ENCODE data around the gene TNNI3K.

TNNI3K gene

DNA sequence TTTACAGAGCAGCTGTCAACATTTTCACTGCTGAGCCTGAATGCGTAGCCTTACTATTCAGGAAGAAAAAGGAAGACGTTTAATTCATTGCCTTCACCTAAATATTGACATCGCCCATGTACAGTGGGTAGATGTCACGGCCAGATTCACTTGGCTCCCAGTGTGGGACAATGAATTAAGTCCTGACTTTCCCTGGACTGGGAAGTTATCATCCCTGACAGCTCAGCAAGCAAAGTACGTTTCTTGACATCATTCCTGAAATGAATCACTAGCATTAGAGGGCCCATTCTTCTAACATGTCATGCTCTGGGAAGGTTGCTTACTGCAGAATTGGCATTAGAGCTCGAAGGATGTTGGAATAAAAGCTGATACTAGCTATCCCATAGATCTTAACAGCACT, 239.4 kb downstream of the TNNI3K start:
- no peak for DNase-seq (ENCODE audit: low read depth)
- TF ChIP-seq, protein P1, sequence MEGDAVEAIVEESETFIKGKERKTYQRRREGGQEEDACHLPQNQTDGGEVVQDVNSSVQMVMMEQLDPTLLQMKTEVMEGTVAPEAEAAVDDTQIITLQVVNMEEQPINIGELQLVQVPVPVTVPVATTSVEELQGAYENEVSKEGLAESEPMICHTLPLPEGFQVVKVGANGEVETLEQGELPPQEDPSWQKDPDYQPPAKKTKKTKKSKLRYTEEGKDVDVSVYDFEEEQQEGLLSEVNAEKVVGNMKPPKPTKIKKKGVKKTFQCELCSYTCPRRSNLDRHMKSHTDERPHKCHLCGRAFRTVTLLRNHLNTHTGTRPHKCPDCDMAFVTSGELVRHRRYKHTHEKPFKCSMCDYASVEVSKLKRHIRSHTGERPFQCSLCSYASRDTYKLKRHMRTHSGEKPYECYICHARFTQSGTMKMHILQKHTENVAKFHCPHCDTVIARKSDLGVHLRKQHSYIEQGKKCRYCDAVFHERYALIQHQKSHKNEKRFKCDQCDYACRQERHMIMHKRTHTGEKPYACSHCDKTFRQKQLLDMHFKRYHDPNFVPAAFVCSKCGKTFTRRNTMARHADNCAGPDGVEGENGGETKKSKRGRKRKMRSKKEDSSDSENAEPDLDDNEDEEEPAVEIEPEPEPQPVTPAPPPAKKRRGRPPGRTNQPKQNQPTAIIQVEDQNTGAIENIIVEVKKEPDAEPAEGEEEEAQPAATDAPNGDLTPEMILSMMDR (IDR thresholded peaks at IDR 0.05; ENCODE audit: low read depth, low read length, missing control alignments), result no peak

DNA sequence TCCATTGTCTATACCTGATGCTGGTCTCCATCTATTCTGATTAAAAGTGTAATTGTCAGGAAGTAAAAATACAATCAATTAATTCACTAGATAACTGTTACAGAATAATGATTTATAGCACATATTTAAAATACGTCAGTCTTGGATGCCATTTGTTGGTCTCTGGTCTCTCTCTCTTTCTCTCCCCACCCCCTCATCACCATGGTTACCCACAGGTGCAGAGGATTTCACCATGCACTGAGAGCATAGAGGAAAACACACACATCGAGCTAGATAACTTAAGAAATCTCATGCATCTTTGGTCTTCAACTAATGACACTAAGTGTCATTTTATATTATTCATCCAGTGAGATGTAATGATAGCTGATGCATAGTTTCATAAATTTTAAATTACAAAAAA, 243.8 kb downstream of the TNNI3K start:
- TF ChIP-seq, protein P1 (IDR thresholded peaks at IDR 0.05; ENCODE audit: low read depth, low read length, missing control alignments), result no peak
- no peak for DNase-seq (ENCODE audit: low read depth)
- in situ Hi-C loops (cut with HindIII; ENCODE audit: low sequenced_read_pairs), result no loop called here
- H3K4me3 ChIP-seq (ENCODE audit: low read depth, low read length), result no peak overlapping the region

More for the DNA sequence above, 239.4 kb downstream of the TNNI3K start:
- in situ Hi-C loops (cut with HindIII; ENCODE audit: low sequenced_read_pairs), result no loop called here
- H3K4me3 ChIP-seq (ENCODE audit: low read depth, low read length), result no peak overlapping the region

DNA sequence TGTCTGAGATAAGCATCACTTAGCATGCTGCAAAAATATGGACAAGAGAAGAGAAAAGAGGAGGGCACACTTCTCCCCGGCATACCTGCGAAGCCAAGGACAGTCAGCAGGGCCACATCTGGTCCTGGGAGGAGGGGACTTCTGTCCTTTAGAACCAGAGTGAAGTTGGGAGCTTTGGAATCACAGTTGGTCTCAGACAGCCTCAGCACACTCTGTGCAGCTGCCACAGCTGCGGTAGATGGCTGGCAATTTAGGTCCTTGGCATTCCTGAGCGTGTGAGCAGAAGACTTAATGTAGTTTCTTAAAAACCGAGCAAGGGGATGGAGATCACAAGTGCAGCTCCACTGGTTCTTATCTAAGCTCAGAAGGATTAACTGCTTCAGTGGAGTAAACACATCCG, 244.9 kb downstream of the TNNI3K start:
- no peak overlapping the region for H3K4me3 ChIP-seq (ENCODE audit: low read depth, low read length)
- DNase-seq (ENCODE audit: low read depth), result no peak
- in situ Hi-C loops (cut with HindIII; ENCODE audit: low sequenced_read_pairs), result no loop called here
- TF ChIP-seq, protein P1 (IDR thresholded peaks at IDR 0.05; ENCODE audit: low read depth, low read length, missing control alignments), result no peak

DNA sequence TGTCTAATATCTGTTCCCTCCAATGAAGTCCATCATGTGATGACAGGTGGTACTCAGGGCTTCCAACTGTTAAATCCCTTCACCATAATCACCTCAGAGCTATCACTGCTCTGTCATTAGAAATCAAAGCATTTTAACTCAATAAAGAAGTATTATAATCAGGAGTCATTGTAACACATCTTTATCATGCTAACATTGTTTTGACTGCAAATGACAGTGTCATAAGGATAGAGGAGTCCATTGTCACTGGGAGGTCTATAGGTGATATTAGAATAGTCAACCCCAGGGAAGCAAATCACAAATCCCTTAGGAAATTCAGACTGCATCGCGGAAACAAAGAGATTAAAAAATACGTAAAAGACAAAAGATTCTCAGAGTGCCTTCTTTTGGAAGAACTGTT, 246.4 kb downstream of the TNNI3K start:
- in situ Hi-C loops (cut with HindIII; ENCODE audit: low sequenced_read_pairs), result no loop called here
- TF ChIP-seq, protein P1 (IDR thresholded peaks at IDR 0.05; ENCODE audit: low read depth, low read length, missing control alignments), result no peak

DNA sequence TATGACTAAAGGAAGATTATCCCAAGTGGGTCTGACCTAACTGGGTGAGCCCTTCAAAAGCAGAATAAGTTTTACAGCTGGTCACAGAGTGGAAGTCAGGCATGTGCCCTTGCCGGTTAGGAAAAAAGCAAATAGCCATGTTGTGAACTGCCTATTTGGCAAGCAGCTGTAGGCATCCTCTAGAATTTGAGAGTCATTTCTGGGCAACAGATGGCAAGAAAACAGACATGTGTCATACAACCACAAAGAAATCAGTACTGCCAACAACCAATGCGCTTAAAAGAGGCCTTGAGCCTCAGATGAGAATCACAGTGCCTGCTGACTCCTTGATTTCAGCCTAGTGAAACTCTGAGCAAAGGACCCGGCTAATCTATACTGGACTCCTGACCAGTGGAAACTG, 250.4 kb downstream of the TNNI3K start:
- in situ Hi-C loops (cut with HindIII; ENCODE audit: low sequenced_read_pairs), result no loop called here
- TF ChIP-seq, protein P1 (IDR thresholded peaks at IDR 0.05; ENCODE audit: low read depth, low read length, missing control alignments), result no peak
- no peak for DNase-seq (ENCODE audit: low read depth)
- no peak overlapping the region for H3K4me3 ChIP-seq (ENCODE audit: low read depth, low read length)

More for the DNA sequence above, 246.4 kb downstream of the TNNI3K start:
- DNase-seq (ENCODE audit: low read depth), result no peak
- H3K4me3 ChIP-seq (ENCODE audit: low read depth, low read length), result no peak overlapping the region

DNA sequence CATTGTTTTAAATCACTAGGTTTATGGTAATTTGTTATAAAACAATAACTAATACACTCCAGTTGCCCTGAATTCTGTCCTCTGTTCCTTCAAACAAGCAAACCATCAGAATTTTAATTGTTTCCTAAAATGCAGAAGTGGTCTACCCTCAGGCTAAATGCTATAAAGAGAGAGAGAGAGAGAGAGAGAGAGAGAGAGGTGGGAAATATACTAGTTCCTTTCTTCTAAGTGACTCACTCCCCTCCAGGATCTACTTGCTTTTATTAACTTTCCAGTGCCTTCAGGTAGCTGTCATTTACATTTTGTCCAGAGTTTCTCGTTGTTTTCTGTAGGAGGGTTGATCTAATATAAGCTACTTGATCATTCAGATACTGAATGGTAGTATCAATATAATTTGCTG, 250.8 kb downstream of the TNNI3K start:
- no peak overlapping the region for H3K4me3 ChIP-seq (ENCODE audit: low read depth, low read length)
- TF ChIP-seq, protein P1 (IDR thresholded peaks at IDR 0.05; ENCODE audit: low read depth, low read length, missing control alignments), result no peak
- no peak for DNase-seq (ENCODE audit: low read depth)
- in situ Hi-C loops (cut with HindIII; ENCODE audit: low sequenced_read_pairs), result no loop called here

DNA sequence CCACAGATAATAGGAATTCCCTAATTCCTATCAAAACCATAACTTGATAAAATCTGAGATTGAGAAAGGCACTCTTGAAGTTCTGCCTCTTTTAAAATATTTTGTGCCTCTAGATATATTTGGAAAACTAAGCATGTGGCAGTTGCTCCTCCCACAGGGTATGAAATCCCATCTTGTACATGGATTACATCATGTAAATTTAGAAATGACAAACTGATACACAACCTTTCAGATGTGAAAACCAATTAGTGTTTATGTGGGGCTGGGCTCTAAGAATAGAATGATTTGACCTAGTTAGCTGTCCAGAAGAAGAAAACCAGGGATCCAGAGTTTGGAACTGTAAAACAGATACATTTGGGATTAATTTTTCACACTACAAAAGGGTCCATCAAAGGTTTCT, 261.5 kb downstream of the TNNI3K start:
- TF ChIP-seq, protein P1 (IDR thresholded peaks at IDR 0.05; ENCODE audit: low read depth, low read length, missing control alignments), result no peak
- DNase-seq (ENCODE audit: low read depth), result no peak
- in situ Hi-C loops (cut with HindIII; ENCODE audit: low sequenced_read_pairs), result no loop called here
- H3K4me3 ChIP-seq (ENCODE audit: low read depth, low read length), result no peak overlapping the region

All from astrocyte of the cerebellum (primary cell).